CD14-positive monocyte (primary cell): Measurements from ENCODE around the gene RILP. TPM values are rescaled to one million over a fixed set of nuclear protein-coding genes. Genes with fewer than 3 reads are reported as not detected.
A peak's percentile ranks its signal among the peaks of the same experiment; 100 is the strongest.

Source experiments
- DNase-seq, 3 donors: peaks; one replicate each; pipeline ENCODE4 v3.0.0-alpha.2; 2011 to 2022
- H2AFZ ChIP-seq: 2 replicates; pipeline ENCODE4 v1.6.0; 2012; ENCODE audit warnings: mild to moderate bottlenecking, low read depth, low read length, inconsistent platforms; ENCODE audit not compliant: insufficient read depth, poor library complexity, severe bottlenecking
- H3K27ac ChIP-seq, 2 donors: 1 replicate in 1 of 2; 2 replicates in 1 of 2; pipeline ENCODE4 v1.5.1; 2012 to 2013; ENCODE audit warnings: low read length in 2 of 2, control low read depth in 1 of 2, inconsistent platforms in 1 of 2, low read depth in 1 of 2, mild to moderate bottlenecking in 1 of 2
- H3K27me3 ChIP-seq, 2 donors: one replicate each; pipeline versions ENCODE4 v1.6.0 to v1.6.1; 2011 to 2013; ENCODE audit warnings: low read length in 2 of 2; ENCODE audit not compliant: control insufficient read depth in 2 of 2, insufficient read depth in 2 of 2
- H3K36me3 ChIP-seq, 2 donors: replicated peaks in 1 of 2; 1 replicate in 1 of 2; 2 replicates in 1 of 2; pipeline versions ENCODE4 v1.5.1 to v1.6.1; 2012 to 2013; ENCODE audit warnings: low read length in 2 of 2, control low read depth in 1 of 2, inconsistent platforms in 1 of 2, mild to moderate bottlenecking in 1 of 2; ENCODE audit not compliant: insufficient read depth in 2 of 2, control insufficient read depth in 1 of 2
- H3K4me1 ChIP-seq, 2 donors: 1 replicate in 1 of 2; 2 replicates in 1 of 2; pipeline versions ENCODE4 v1.5.1 to v1.6.1; 2012 to 2013; ENCODE audit warnings: low read length in 2 of 2, control low read depth in 1 of 2, inconsistent platforms in 1 of 2, mild to moderate bottlenecking in 1 of 2, moderate library complexity in 1 of 2; ENCODE audit not compliant: insufficient read depth in 2 of 2, control insufficient read depth in 1 of 2
- H3K4me2 ChIP-seq: replicated peaks from 2 replicates; pipeline ENCODE3; 2012; ENCODE audit warnings: low read length, moderate library complexity, mild to moderate bottlenecking; ENCODE audit not compliant: poor library complexity, severe bottlenecking; ENCODE audit errors: extremely low read depth
- H3K4me3 ChIP-seq, 3 experiments: fragments of 200-600 bp in 1 of 3; sonication (generic) in 1 of 3; replicated peaks in 1 of 3; 1 replicate in 2 of 3; 2 replicates in 1 of 3; pipeline ENCODE4 v1.5.1; 2011 to 2013; ENCODE audit warnings: low read length in 3 of 3, mild to moderate bottlenecking in 3 of 3, control low read depth in 2 of 3, low read depth in 2 of 3, inconsistent platforms in 1 of 3, moderate library complexity in 1 of 3
- H3K79me2 ChIP-seq: 2 replicates; pipeline ENCODE4 v1.6.0; 2012; ENCODE audit warnings: mild to moderate bottlenecking, control low read depth, inconsistent platforms, low read length, moderate library complexity; ENCODE audit not compliant: insufficient read depth
- H3K9ac ChIP-seq: 2 replicates; pipeline ENCODE4 v1.6.0; 2017; ENCODE audit warnings: low read length, mild to moderate bottlenecking; ENCODE audit not compliant: insufficient read depth, poor library complexity, severe bottlenecking
- H3K9me3 ChIP-seq, 2 donors: replicated peaks in 1 of 2; 1 replicate in 1 of 2; 2 replicates in 1 of 2; pipeline versions ENCODE4 v1.5.1 to v1.6.1; 2012 to 2013; ENCODE audit warnings: low read length in 2 of 2, control low read depth in 1 of 2; ENCODE audit not compliant: control insufficient read depth in 1 of 2, insufficient read depth in 1 of 2
- H4K20me1 ChIP-seq: 2 replicates; pipeline ENCODE4 v1.6.0; 2012; ENCODE audit warnings: mild to moderate bottlenecking, low read length, control low read depth, moderate library complexity; ENCODE audit not compliant: insufficient read depth
- H3K27ac Mint-ChIP-seq, 7 donors: one replicate each; pipeline ENCODE4 v1.8.0; 2020; ENCODE audit warnings: mild to moderate bottlenecking in 7 of 7, mixed read lengths in 7 of 7, moderate library complexity in 6 of 7, inconsistent platforms in 2 of 7
- H3K27me3 Mint-ChIP-seq, 3 donors: one replicate each; pipeline ENCODE4 v1.8.0; 2021 to 2022; ENCODE audit warnings: low read depth in 3 of 3, mild to moderate bottlenecking in 3 of 3, mixed read lengths in 3 of 3, moderate library complexity in 3 of 3, inconsistent platforms in 1 of 3
- H3K36me3 Mint-ChIP-seq, 2 donors: one replicate each; pipeline ENCODE4 v1.8.0; 2020; ENCODE audit warnings: mixed read lengths in 2 of 2, inconsistent platforms in 1 of 2, mild to moderate bottlenecking in 1 of 2
- H3K4me1 Mint-ChIP-seq: one replicate; pipeline ENCODE4 v1.8.0; 2020; ENCODE audit warnings: mild to moderate bottlenecking, mixed read lengths
- H3K4me3 Mint-ChIP-seq, 2 donors: one replicate each; pipeline ENCODE4 v1.8.0; 2020; ENCODE audit warnings: mild to moderate bottlenecking in 2 of 2, mixed read lengths in 2 of 2, moderate library complexity in 1 of 2
- H3K9me3 Mint-ChIP-seq, 7 donors: one replicate each; pipeline ENCODE4 v1.8.0; 2020 to 2022; ENCODE audit warnings: mixed read lengths in 7 of 7, mild to moderate bottlenecking in 6 of 7, moderate library complexity in 6 of 7, inconsistent platforms in 2 of 7
- CTCF ChIP-seq: fragments of 200-600 bp; IDR thresholded peaks from one replicate; pipeline ENCODE4 v1.8.0; 2022; ENCODE audit warnings: antibody characterized with exemption, mild to moderate bottlenecking
- WGBS: methylation state at CpG from one replicate; pipeline ENCODE4 v1.1.5; 2013; ENCODE audit warnings: missing lambda C conversion rate; ENCODE audit not compliant: insufficient coverage; 5-methylcytosine and 5-hydroxymethylcytosine counted together
- intact Hi-C, 2 donors: fragments of 100-400 bp; cut with micrococcal nuclease; formaldehyde crosslinking; loops; one replicate each; pipeline versions ENCODE4 v1.15.0 to v1.15.1; 2023
- polyA plus RNA-seq, 3 donors: library from polyadenylated mRNA; depleted of rRNA in 1 of 3; unstranded in 2 of 3; stranded (reverse) in 1 of 3; fragments of 300-500 nt in 2 of 3; fragments of >200 nt in 1 of 3; fragmentation: Illumina TruSeq in 2 of 3; gene quantifications; 1 replicate in 2 of 3; 2 replicates in 1 of 3; pipeline ENCODE4 v1.2.3, GENCODE V29; 2012 to 2021

The RILP gene
- polyA plus RNA-seq, 3 donors: 23.8 to 49.5 (median 49.4) TPM

- H3K4me1 ChIP-seq: peaks cover 39 to 53% of the 10 kb centered on the region in 2 donors
- no peak overlapping the region for H2AFZ ChIP-seq
- peaks cover 67 to 90% of the 10 kb centered on the region in 2 donors for H3K36me3 ChIP-seq
- WGBS: 97% methylated on average over 19 of the region's 22 CpGs
- Mint-ChIP-seq H3K9me3 (peaks cover 0 to 2% (median 0%) of the 10 kb centered on the region in 7 donors), H3K36me3 (peaks cover 92 to 99% of the 10 kb centered on the region in 2 donors), H3K4me1 (peaks cover 49% of the 10 kb centered on the region), H3K27me3 (peaks cover 0 to 7% (median 0%) of the 10 kb centered on the region in 3 donors), H3K4me3 (no peak overlapping the region), H3K27ac (no peak overlapping the region)
- H3K4me2 ChIP-seq: no peak overlapping the region
- intact Hi-C loops: no loop called here
- no peaks in the 10 kb centered on the region for H3K27me3 ChIP-seq
- H3K9me3 ChIP-seq: no peaks in the 10 kb centered on the region
- no peak overlapping the region for H3K27ac ChIP-seq
- H3K79me2 ChIP-seq: peaks cover 52% of the 10 kb centered on the region
- no peak overlapping the region for H3K9ac ChIP-seq
- TF ChIP-seq CTCF: no peak
- peak in 1 of 3 donors; percentile 1 for DNase-seq
- H4K20me1 ChIP-seq: peaks cover 96% of the 10 kb centered on the region
- no peak overlapping the region for H3K4me3 ChIP-seq
Measured at GRCh38 chr17:1621273-1621954, 28.3 kb downstream of the RILP start.

DNA sequence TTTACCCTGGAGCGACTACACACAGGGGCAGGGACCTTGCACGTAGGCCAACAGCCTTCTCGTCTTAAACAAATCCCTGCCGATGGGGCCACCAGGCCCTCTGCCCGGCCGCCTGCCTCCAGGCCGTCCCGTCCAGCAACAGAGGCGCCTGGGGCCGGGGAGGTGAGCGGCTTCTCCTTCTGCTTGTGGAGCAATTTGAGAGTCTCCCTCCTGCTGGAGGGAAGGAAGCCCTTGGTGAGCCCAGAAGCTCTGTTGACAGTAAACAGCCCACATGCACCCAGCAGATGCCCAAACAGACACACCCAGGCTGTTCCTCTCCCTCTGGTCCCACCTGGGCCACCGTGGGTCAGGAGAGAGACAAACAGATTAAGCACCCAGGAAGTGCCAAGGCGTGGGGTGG, 29.2 kb downstream of the RILP start:
- Histone ChIP-seq H3K9me3 (no peaks in the 10 kb centered on the region), H3K27me3 (no peaks in the 10 kb centered on the region), H3K27ac (no peak overlapping the region), H3K9ac (no peak overlapping the region), H3K4me1 (peaks cover 29 to 44% of the 10 kb centered on the region in 2 donors), H3K79me2 (peaks cover 43% of the 10 kb centered on the region), H3K36me3 (peaks cover 72 to 92% of the 10 kb centered on the region in 2 donors), H2AFZ (no peak overlapping the region), H4K20me1 (peaks cover 91% of the 10 kb centered on the region), H3K4me2 (no peak overlapping the region), H3K4me3 (no peak overlapping the region)
- peaks cover 42% of the 10 kb centered on the region for H3K4me1 Mint-ChIP-seq
- no peak overlapping the region for H3K4me3 Mint-ChIP-seq
- WGBS: 89% methylated on average over 4 of the region's 13 CpGs
- no peak for TF ChIP-seq CTCF
- intact Hi-C loops: no loop called here
- peaks cover 89 to 97% of the 10 kb centered on the region in 2 donors for H3K36me3 Mint-ChIP-seq
- H3K9me3 Mint-ChIP-seq: peaks cover 0 to 2% (median 0%) of the 10 kb centered on the region in 7 donors
- H3K27ac Mint-ChIP-seq: peak overlapping the region in 1 of 7 donors; percentile 57
- DNase-seq: no peak
- peaks cover 0 to 4% (median 0%) of the 10 kb centered on the region in 3 donors for H3K27me3 Mint-ChIP-seq
